Stimulated activated CD4-positive, alpha-beta T cell treated with anti-CD3 and anti-CD28 coated beads, Interleukin-2, amount 100 ng/mL, for 24 hours (primary cell): ENCODE measurements around the gene AZGP1.
A peak's percentile ranks its signal among the peaks of the same experiment; 100 is the strongest.
"Not testable (repeated sequence)": the region's sequence is repeated elsewhere in the genome, so short reads cannot be mapped to it uniquely, and the experiment has no call there.

Experiments
- DNase-seq, 2 donors: peaks; one replicate each; pipeline ENCODE4 v3.0.0-alpha.2; 2020

AZGP1 gene

DNA sequence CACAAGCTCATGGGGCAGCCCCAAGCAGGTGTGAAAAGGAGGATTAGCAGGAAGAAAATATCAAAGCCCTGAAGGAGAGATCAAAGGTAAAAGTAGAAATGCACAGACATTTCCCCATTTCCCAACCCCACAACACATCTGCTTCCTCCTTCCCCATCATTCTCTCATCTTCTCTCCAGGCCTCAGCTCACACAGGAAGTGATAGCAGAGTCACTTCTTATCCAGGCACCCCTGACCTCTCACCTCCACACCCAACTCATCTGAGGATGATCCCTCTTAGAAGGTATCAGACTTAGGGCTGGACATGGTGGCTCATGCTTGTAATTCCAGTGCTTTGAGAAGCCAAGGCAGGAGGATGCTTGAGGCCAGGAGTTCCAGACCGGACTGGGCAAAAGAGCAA, 28.2 kb downstream of the AZGP1 start:
- DNase-seq: no peak

DNA sequence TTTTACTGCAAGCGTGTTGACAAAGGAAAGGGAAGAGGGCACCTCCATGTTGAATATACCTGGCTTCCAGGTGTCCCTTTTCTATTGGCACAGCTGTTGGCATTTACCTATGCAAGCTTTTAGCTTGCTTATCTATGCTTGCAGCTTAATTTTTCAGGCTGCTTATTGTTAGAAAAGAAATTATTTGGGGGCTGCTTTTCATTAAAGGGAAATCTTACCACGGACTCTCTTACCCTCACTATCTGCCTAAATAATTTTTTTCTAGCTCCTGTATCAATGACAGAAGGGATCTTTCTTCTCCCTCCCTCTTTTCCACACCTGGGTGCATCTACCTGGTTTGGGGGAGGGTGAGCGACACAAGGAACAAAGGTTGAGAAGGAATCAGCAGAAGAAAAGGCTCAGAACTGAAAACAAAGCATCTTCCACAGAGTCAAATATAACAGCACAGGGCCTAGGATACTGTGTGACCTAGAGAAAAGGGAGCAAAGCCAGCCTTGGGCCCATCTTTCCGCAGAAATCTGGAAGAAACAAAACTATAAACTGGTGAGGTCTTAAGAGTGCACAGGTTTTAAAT, 31.2 kb downstream of the AZGP1 start:
- DNase-seq: no peak

DNA sequence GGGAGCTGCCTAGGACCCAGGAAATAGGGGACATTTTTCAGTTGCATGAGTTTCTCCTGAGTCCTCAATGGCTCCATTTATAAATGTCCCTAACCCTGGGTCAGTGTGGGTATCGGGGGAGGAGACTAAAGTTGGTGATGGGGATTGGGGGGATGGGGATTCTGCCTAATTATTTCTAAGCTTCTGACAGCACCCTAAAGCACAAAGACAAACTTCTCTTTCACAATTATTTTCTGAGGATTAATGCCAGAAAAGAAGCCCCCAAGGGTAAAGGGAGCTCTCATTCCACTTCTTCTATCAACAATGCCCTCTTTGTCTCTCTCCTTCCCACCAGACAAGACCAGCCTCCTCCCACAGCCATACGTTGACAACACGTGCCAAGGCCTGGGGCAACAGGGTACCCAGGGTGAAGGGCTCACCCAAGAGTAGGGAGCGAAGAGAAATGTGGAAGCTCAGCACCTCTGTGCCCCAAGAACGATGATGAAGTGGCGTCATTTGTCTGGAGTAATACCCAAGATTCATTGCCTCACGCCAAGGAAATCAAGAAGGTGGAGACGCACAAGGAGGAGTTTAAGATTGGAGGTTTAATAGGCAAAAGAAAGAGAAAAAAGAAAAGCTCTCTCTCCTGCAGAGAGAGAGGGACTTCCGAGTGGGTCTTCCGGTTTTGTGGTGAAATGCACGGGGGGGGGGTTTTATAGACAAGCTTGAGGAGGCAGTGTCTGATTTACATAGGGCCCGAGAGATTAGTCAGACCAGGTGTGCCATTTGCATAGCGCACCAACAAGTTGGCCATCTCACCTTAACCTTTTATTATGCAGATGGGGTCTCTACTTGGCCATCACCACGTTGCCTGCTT, 32.0 kb downstream of the AZGP1 start:
- DNase-seq: no peak

DNA sequence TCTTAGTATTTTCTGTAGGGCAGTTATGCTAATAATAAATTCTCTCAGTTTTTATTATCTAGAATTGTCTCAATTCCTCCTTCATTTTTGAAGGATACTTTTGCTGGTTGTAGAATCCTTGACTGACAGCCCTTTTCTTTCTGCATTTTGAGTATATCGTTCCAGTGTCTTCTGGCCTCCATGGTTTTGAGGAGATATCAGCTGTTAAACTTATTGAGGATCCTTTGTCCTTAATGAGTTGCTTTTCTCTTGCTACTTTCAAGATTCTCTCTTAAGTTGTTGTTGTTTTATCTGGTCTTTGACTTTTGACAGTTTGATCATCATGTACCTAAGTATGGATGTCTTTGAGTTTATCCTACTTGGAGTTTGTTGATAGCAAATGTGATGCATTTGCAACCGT, 37.5 kb downstream of the AZGP1 start:
- no peak for DNase-seq

DNA sequence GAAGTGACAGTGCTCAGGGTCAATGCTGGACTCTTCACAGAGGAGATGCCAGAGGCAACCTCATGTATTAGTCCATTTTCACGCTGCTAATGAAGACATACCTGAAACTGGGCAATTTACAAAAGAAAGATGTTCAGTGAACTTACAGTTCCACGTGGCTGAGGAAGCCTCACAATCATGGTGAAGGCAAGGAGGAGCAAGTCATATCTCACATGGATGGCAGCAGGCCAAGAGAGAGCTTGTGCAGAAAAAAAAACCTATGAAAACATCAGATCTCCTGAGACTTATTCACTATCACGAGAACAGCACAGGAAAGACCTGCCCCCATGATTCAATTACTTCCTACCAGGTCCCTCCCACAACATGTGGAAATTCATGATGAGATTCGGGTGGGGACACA, 40.8 kb downstream of the AZGP1 start:
- DNase-seq: not testable (repeated sequence)

DNA sequence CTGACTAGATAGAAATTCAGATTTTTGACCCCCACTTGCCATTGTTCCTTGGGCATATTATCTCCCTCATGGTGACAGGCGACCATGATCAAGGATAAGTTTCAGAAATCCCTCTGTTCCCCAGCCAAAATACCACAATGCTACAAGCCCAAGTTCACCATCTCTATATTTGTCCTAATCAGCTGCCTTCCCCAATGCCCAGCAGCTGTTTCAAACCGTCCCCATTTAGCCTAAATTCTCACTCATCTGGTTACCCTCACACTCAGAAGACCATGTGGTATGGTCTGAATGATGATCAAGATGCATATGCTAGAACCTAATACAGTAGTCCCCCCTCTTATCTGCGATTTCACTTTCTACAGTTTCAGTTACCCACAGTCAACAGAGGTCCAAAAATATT, 45.5 kb downstream of the AZGP1 start:
- no peak for DNase-seq

DNA sequence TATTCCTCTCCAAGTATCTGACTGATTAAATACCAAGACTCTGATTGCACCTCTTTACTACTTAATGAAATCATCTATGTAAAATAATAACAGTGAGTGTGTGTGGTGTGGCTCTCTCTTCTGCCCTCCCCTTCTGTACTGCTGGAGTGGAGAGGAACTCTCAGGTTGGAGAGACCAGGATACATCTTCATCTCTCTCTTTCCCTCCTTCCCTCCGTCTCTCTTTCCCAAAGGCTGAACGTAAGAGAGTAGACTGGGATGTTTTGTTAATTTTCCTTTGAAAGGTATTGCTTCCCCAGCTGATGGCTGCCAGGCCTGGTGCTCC, 46.1 kb downstream of the AZGP1 start:
- no peak for DNase-seq

DNA sequence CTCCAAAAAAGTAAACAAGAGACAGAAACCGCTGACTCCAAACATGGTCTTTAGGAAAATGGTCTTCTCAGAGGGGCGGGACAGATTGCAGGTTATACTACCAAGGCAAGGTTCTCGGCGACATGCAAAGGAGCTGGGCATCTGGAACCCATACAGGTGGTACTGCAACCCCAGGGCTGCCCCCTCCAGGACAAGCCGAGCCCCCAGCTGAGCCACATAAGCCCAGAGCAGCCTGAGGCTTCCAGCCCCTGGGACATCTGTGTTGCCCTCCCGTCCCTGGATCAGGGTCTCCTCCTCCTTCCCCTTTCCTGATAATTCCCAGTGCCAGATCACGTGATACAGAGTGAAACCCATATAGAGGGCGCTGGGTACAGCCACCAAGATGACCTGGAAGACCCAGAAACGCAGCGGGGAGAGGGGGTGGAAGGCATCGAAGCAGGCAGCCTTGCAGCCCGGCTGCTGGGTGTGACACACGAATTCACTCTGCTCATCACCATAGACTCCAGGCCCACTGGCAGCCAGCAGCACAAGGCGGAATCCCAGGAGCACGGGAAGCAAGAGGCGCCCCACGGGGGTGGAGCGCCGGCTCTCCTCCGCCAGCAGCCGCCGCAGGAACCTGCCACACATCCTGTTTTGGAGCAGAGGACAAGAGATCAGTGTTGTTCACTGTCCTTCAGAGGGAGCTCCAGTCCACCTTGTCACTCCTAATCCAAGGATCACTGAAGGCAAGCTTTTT, 46.7 kb downstream of the AZGP1 start, which contains the start of gene GJC3:
GJC3 (minus strand) TSS at position 627 of the 736 bp plus-strand sequence; CDS start at position 627, 0 bp downstream.
- DNase-seq: peak; percentile 38 to 52

DNA sequence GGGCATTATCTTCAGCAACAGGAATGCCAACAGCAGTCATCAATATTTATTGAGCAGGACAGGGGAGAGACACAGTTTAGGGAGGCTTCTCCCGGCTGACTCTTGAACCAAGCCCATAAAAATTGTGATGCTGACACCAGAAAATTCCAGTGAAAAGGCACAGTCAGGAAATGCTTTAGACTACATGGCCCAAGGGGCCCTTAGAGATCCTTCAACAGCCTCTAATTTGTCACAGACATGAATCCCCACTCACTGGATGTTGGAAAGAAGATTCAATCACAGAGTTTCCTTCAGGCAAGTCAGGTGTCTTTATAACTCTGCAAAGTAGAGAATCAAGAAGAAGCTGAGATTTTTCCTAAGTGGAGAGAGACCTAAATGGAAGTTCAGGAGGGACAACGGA, 47.6 kb downstream of the AZGP1 start:
- DNase-seq: no peak

DNA sequence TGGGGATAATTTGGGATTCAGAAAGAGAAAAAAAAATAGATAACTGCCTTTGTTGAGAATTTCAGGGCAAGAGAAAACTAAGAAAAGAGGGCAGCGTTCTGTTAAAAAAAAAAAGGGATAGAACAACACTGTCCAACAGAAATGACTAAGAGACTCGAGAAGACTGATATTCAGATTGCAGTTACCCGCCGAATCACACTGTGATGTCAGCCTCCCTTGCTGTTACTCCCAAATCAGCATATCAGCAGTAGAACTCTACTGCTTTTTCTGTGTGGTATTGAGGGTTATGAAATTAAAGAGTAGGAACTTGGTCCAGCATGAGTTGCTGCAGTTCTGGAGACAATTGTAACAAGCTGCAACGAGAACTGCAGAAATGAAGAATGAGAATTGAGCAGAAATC, 48.3 kb downstream of the AZGP1 start:
- no peak for DNase-seq

DNA sequence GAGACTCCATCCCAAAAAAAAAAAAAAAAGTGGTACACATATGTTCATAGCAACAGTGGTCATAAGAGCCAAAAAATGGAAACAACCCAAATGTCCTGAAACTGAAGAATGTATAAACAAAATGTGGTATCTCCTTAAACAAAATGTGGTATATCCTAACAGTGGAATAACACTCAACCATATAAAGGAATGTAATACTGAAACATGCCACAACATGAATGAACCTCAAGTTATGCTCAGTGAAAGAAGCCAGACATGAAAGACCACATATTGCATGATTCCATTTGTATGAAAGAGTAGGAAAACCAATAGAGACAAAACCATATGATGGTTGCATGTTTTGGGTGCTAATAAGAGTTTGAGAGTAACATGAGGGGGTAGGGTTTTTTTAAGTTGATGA, 49.5 kb downstream of the AZGP1 start:
- DNase-seq: no peak

DNA sequence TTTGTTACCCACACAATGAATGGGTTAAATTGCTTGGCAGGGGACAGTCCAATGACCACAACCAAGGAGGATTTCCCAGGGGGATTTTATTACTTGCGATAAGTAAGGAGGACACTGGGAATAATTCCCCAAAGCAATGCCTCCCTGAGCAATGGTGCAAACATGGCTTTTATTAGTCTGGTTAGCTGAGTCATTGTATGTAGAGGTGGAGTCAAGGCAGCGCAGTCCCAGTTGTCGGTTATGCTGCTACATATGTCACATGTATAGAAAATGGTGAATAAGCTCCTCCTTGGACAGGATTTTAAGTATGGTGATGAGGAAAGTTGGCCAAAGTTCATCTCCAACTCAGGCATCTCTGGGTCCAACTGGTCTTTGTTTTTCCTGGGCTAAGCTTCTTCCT, 52.6 kb downstream of the AZGP1 start:
- DNase-seq: no peak

DNA sequence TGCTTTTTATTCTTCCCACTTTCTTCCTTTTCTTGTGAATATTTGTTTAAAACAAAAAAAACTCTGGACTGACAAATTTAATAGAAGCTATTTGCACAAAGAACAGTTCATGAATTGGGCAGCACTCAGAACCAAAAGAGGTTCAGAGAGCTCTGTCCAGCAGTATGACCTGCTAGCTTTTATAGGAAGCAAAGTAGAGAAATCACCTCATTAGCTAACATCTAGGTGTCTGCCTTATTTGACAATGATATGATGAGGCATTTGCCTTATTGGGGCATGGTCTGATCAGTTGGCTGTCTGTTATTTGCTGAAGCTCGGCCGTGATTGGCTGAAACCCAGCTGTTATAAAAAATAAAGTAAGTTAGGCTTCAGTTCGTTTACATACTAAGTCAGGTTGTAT, 55.7 kb downstream of the AZGP1 start:
- DNase-seq: no peak

DNA sequence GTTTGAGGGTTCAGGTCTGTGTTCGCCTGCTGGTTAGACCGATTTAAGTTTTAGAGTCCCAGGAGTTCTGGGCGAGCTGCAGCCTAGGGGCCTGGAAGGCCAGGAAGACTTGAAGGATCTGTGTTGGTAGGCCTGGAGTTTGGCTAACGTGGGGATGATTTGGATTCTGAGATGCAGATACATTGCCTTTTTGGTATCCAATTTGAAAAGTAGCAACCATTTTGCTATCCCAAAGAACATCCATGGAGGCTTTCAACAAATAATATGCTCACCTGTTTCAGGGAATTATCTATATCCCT, 56.1 kb downstream of the AZGP1 start:
- DNase-seq: no peak

DNA sequence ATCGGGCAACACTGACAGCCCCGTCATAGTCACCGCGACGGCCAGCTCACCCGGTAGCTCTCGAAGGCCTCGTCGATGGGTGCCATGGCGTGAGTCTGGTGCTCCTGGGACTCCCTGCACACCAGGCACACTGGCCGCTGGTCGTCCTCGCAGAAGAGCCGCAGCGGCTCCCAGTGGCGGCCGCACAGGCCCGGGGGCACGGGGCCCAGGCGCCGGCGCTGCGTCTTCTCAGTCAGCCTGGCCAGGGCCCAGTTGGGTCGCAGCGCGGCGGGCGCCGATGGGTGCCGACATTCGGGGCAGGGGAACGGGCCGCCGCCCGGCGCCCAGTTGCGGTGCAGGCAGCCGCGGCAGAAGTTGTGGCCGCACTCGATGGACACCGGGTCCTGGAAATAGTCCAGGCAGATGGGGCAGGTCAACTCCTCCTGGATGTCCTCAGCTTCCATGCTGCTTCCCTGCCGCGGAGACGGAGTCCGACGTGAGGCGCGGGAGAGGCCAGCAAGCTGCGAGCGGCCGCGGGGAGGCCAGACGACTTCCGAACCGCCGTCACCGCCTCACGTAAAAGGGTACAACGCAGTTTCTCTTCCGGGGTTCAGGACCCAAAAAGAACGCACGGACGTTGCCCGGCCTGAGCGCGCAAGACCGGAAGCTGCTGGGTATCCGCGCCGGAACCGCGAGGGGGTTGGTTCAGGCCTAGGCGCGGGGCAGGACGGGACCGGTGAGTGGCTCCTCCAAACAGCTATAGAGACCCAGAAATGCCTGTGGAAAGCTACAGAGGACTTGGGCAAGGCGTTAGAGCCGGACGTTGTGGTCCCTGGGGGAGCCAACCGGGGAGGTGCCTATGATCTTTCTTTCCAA, 56.6 kb downstream of the AZGP1 start, which contains the start of gene TRIM4:
TRIM4 (minus strand) TSS at position 572 of the 855 bp plus-strand sequence; CDS start at position 443, 129 bp downstream.
- peak; percentile 91 to 93 for DNase-seq
